ENCODE measurements around the gene GABRG2.
"Not testable (repeated sequence)": the region's sequence is repeated elsewhere in the genome, so short reads cannot be mapped to it uniquely, and the experiment has no call there.

Gene GABRG2

GRCh38 chr5:162067655-162068411, at the start of gene GABRG2:
TSS of gene GABRG2 (plus strand) at chr5:162067773. CDS start at chr5:162068000, 227 bp downstream.
- DNase-seq: no peak

GRCh38 chr5:162025312-162025711, 42.3 kb upstream of the GABRG2 start:
- no peak for DNase-seq

GRCh38 chr5:162026803-162027202, 40.8 kb upstream of the GABRG2 start:
- no peak for DNase-seq

GRCh38 chr5:162037431-162037830, 30.1 kb upstream of the GABRG2 start:
- no peak for DNase-seq

GRCh38 chr5:162047279-162047678, 20.3 kb upstream of the GABRG2 start:
- no peak for DNase-seq

- DNase-seq: no peak
These were observed 14.9 kb upstream of the GABRG2 start for GRCh38 chr5:162052676-162053075.

- not testable (repeated sequence) for DNase-seq
These were observed 12.5 kb upstream of the GABRG2 start for GRCh38 chr5:162055095-162055494.

- DNase-seq: no peak
These were observed 411 bp upstream of the GABRG2 start for GRCh38 chr5:162067162-162067561.

GRCh38 chr5:162068412-162068811, 839 bp downstream of the GABRG2 start:
- peak; percentile 0 for DNase-seq

- no peak for DNase-seq
These were observed 1.4 kb downstream of the GABRG2 start for GRCh38 chr5:162068936-162069335.

- DNase-seq: no peak
These were observed 11.2 kb downstream of the GABRG2 start for GRCh38 chr5:162078805-162079204.

- DNase-seq: no peak
These were observed 23.8 kb downstream of the GABRG2 start for GRCh38 chr5:162091336-162091735.

GRCh38 chr5:162096448-162096847, 28.9 kb downstream of the GABRG2 start:
- DNase-seq: no peak

- no peak for DNase-seq
These were observed 40.0 kb downstream of the GABRG2 start for GRCh38 chr5:162107591-162107990.

- DNase-seq: no peak
These were observed 52.2 kb downstream of the GABRG2 start for GRCh38 chr5:162119801-162120200.

- no peak for DNase-seq
These were observed 60.5 kb downstream of the GABRG2 start for GRCh38 chr5:162128117-162128516.

- no peak for DNase-seq
These were observed 64.8 kb downstream of the GABRG2 start for GRCh38 chr5:162132348-162132747.

GRCh38 chr5:162139190-162139589, 71.6 kb downstream of the GABRG2 start:
- no peak for DNase-seq

- no peak for DNase-seq
These were observed 86.7 kb downstream of the GABRG2 start for GRCh38 chr5:162154242-162154641.

GRCh38 chr5:162160401-162160800, 92.8 kb downstream of the GABRG2 start:
- DNase-seq: no peak

GRCh38 chr5:162163663-162164062, 96.1 kb downstream of the GABRG2 start:
- DNase-seq: no peak

GRCh38 chr5:162174358-162174974, 106.9 kb downstream of the GABRG2 start:
- DNase-seq: no peak

GRCh38 chr5:162187371-162187770, 119.8 kb downstream of the GABRG2 start:
- DNase-seq: no peak

- no peak for DNase-seq
These were observed 122.1 kb downstream of the GABRG2 start for GRCh38 chr5:162189719-162190118.

GRCh38 chr5:162193012-162193411, 125.4 kb downstream of the GABRG2 start:
- DNase-seq: no peak

All from stimulated activated CD4-positive, alpha-beta T cell treated with anti-CD3 and anti-CD28 coated beads, Interleukin-12 subunit alpha, Interleukin-12 subunit beta, amount 100 ng/mL, for 4 hours (primary cell).